Frontal cortex (tissue), 4 donors: ENCODE results near the gene SHD. TPM values are rescaled to one million over a fixed set of nuclear protein-coding genes. Genes with fewer than 3 reads are reported as not detected.
A peak's percentile ranks its signal among the peaks of the same experiment; 100 is the strongest.
"Not testable (repeated sequence)": the region's sequence is repeated elsewhere in the genome, so short reads cannot be mapped to it uniquely, and the experiment has no call there.

Source experiments
- DNase-seq, 2 donors: peaks; one replicate each; pipeline ENCODE4 v3.0.0; 2012; ENCODE audit warnings: low spot score in 2 of 2
- FAIRE-seq: peaks from 2 replicates; lab custom pipeline; 2012; peaks lifted over from hg19 to GRCh38; lab: Jason Lieb, UNC
- total RNA-seq: library from RNA; depleted of rRNA; stranded (reverse); fragments of >200 nt; gene quantifications from one replicate; pipeline ENCODE4 v1.2.3, GENCODE V29; 2014
- donor health status: control.
- donor health status: control.
- donor health status: control.

SHD gene
- total RNA-seq, 1 donor from 2014 or later, result 2.0 TPM

GRCh38 chr19:4266253-4267000 is 12.6 kb upstream of the SHD start:
- FAIRE-seq (no peak), DNase-seq (no peak)

DNA sequence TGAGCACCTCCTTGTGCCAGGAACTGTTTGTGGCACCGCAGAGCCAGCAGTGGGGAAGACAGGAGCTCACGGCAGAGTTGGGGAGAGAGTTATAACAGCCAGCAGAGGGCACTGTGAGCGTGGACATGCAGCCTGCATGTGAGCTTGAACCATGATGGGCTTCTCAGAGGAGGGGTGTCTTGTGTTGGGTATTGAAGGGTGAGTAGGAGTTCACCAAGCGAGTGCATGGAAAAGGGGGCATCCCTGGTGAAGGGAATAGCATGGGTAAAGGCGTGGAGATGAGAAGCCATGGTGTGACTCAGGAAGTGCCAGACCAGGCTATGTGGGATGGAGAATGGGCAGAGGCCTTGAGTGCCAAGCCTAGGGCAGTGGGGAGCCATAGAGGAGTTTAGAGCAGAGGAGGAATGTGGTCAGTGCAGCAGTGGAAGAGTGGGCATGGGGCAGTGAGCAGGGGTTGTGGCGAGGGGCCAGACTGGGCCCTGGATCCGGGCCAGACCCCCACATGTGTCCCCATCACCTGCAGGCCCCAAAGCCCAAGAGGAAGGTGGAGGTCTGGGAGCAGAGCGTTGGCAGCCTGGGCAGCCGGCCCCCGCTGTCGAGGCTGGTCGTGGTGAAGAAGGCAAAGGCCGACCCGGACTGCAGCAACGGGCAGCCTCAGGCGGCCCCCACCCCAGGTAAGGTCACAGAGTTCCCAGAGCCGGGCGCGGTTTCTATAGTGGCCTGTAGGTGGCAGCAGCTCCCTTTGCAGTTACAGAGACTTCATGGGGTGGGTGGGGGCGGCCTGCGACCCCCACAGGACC is 11.8 kb upstream of the SHD start:
- FAIRE-seq (no peak), DNase-seq (peak in 1 of 2 donors; percentile 66)

DNA sequence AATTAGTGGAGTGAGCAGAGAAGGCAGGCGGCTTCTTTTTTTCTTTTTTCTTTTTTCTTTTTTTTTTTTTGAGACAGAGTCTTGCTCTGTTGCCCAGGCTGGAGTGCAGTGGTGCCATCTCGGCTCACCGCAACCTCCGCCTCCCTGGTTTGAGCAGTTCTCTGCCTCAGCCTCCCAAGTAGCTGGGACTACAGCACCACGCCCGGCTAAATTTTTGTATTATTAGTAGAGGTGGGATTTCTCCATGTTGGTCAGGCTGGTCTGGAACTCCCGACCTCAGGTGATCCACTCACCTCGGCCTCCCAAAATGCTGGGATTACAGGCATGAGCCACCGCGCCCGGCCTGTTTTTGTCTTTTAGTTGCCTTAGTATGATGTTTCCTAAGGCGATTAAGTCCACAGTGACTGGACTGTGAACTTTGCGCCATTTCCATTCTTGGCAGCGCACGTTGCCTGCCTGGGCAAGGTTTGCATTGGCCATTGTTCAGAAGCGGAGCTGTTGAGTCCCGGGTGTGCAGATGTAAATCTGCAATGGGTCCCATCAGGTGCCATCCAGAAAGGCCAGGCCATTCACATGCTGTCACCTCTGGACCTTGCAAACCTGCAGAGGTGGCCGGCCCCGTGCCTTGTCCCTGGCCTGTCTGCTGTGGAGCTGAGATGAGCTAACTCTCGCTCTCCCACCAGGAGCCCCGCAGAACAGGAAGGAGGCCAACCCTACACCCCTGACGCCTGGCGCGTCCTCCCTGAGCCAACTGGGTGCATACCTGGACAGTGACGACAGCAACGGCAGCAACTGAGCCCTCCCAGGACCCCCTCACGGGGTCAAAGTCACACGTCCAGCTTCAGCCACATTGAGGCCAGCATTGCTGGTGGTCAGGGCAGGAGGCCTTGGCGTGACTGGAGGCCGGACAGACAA is 10.9 kb upstream of the SHD start:
- DNase-seq (no peak), FAIRE-seq (no peak)

DNA sequence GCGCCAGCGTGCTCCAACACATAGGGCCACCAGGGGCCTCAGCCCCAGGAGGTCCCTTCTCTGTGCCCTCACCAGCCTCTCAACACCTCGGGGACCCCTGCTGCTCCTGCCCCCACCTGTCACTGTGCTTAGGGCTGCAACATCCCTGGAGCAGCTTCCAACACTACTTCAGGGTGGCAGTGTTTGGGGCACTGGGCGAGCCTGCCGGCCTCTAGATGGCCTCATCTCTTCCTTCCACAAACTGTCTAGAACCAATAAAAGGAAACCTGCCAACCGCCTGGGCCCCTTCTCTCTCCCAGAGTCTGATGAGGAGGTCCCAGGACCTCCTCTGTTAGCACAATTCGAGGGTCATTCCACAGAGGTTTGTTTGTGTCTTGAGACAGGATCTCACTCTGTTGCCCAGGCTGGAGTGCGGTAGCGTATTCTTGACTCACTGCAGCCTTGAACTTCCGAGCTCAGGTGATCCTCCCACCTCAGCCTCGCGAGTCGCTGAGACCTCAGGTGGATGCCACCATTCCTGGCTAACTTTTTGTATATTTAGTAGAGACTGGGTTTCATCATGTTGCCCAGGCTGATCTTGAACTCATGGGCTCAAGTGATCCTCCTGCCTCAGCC is 10.1 kb upstream of the SHD start:
- DNase-seq (no peak), FAIRE-seq (no peak)

GRCh38 chr19:4272894-4273293 is 6.2 kb upstream of the SHD start:
- FAIRE-seq (no peak), DNase-seq (no peak)

- not testable (repeated sequence) for FAIRE-seq, DNase-seq
Observed at GRCh38 chr19:4274321-4274686, 4.8 kb upstream of the SHD start.

- DNase-seq, result no peak
- no peak for FAIRE-seq
Observed at GRCh38 chr19:4277191-4277696, 1.8 kb upstream of the SHD start.

DNA sequence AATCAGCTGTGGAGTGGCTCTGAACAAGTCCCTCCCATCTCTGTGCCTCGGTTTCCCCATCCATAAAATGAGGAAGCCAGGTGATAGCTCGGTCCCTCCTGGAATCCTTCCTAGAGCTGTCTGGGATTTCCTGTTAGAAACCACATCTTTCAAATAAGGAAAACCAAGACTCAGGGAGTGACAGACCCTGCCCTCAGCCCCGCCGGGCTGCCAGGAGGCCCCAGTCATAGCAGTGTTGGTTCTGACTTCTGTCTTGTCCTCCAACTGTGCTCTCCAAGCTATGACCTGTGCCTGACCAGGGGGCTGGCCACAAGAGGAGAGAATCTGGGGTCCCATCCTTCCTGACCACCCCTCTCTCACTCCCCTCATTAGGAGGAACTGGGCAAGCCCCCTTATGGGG is 1.1 kb upstream of the SHD start:
- FAIRE-seq (no peak), DNase-seq (no peak)

GRCh38 chr19:4279267-4279529 is 132 bp downstream of the SHD start:
- DNase-seq (no peak), FAIRE-seq (no peak)

DNA sequence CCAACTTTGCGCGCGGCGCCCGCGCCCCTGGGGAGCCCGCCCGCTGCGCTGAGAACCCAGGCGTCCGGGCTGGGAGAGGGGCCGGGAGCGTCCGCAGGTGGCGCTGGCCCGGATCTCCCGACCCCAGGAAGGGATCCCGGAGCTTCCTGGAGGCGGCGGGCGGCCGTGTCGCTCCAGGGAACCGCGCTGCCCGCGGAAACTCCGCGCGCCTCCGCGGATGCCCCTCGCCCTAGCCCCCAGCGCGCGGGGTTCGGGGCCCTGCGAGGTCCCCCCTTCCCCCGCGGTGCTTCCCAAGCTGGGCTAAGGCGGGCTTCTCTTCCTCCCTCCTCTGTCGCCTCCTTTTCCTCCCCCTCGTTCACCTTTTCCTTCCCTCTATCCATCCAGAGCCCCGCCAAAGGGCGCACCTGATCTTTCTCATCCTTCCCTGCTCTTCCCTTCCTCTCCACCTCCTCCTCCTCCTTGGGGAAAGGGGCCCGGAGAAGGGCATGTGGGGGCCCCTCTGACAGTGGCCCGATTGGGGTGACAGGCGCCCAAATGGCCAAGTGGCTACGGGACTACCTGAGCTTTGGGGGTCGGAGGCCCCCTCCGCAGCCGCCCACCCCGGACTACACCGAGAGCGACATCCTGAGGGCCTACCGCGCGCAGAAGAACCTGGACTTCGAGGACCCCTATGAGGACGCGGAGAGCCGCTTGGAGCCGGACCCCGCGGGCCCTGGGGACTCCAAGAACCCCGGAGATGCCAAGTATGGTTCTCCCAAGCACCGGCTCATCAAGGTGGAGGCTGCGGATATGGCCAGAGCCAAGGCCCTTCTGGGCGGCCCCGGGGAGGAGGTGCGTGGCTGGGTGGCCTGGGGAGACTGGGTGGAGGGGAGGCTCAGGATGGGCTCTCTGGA is 710 bp downstream of the SHD start:
- DNase-seq (no peak), FAIRE-seq (no peak)

- FAIRE-seq, result no peak
- no peak for DNase-seq
Observed at GRCh38 chr19:4284176-4284958, 5.3 kb downstream of the SHD start.

GRCh38 chr19:4284974-4285373 is 5.9 kb downstream of the SHD start:
- DNase-seq (no peak), FAIRE-seq (no peak)

DNA sequence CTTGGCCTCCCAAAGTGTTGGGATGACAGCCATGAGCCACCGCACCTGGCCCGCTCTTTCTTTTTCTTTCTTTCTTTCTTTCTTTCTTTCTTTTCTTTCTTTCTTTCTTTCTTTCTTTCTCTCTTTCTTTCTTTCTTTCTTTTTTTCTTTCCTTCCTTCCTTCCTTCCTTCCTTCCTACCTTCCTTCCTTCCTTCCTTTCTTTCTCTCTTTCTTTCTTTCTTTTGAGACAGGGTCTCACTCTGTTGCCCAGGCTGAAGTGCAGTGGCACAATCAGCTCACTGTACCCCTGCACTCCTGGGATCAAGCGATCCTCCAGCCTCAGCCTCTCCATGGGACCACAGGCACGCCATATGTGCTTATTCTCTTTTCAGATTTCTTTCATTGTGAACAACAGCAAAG is 7.1 kb downstream of the SHD start:
- not testable (repeated sequence) for DNase-seq

GRCh38 chr19:4288091-4288777 is 9.2 kb downstream of the SHD start:
- FAIRE-seq (no peak), DNase-seq (no peak)

More for the DNA sequence above, 7.1 kb downstream of the SHD start:
- FAIRE-seq, result not testable (repeated sequence)

DNA sequence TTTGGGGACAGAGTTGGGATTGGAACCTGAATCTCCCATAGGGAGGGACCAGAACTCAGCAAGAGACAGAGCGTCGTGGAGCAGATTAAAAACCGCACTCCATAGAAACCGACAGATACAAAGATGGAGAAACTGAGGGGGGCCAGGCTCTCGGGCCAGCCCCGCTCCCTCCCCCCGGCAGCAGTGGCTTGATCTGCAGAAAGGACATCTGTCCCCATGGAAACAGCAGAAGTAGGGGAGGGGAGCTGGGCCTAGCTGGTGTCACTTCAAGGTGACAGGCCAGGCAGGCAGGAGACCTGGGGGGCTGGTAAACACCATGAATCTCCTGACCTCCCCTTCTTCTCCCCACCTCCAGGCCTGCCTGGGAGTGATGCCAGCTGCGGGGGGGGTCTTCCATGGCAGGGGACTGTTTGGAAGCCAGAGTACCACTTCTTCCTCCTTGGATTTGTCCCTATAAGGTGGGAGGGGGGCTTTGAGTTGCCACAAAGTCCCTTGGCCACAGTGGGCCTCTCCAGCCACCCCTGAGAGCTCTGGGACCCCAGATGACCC is 12.2 kb downstream of the SHD start:
- DNase-seq (no peak), FAIRE-seq (no peak)

DNA sequence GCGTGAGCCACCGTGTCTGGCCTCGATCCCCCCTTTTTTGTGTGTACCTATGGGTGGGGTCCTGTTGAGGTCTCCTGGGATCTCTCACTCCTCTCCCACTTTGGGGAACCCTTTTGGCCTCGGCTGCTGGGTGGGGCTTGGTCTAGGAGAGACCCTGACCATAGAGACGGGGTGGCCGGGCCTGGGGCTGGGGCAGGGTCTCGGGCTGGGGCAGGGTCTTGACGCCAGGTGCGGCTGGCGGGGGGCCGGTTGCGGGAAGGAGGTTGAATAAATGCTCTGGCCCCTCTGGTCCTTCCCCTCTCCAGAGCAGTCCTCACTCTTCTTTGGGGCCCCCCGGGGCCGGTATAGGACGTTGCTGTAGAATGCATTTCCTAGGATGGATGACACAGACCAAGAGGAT is 13.4 kb downstream of the SHD start:
- FAIRE-seq, result no peak
- DNase-seq, result no peak

DNA sequence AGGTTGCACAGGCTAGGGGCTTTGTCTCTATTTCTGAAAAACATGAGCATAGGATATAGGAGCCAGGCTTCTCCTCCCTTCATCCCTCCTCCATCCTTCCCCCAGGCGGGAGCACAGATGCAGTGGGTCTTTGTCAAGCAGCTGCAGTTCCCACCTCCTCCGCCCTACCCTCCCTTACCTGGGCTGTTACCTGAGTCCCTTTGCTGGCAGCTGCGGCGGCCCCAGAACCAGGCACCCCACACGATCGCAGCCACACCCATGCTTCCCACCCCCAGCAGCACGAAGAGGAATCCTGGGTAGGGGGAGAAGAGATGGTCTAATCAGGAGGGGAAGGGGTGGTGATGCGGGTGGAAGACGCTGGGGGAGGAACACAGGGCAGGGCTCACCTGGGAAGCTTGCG is 15.3 kb downstream of the SHD start:
- FAIRE-seq (no peak), DNase-seq (no peak)
